ENCODE data around the gene MCRIP1.
"Not testable (repeated sequence)": the region's sequence is repeated elsewhere in the genome, so short reads cannot be mapped to it uniquely, and the experiment has no call there.

The MCRIP1 gene

DNA sequence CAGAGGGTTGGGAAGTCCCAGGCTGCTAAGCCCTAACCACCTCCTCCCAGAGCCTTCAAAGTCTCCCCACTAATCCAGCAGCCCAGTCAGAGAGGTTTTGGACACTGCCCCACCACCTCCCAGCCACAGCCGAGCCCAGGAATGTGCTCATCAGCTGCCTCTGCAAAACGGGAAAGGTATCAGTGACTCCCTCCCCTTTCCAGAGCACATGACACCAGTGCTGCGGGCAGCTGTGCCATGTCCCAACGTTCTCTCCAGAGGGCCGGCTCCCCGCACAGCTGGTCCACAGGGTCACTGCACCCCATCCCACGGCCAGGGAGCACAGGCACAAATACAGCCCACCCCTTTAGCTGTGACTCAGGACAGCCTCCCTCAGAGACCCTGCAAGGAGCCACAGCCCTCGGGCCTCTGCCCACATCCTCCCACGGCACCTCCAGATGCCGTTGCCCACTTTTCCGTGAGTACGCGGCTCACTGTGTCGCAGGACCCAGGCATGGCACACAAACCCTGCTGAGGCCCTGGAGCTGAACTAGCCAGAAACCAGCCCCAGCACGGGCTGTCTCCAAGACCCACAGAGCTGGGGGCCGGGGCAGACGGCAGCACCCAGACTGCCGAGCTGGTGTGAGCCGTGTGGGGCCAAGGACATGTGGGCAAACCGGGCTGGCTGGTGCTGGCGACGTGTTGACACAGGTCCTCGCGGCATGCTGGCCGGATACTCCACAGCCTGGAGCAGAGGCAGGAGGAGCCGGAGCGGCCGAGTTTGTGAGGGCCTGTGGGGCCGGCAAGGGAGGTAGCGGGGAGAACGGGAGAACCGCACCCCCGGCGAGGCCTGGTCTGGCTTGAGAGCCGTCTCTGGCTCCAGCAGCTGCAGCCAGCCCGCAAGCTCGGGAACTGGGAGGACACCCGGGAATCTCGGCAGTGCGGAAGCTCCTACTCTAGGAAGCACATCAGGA lies 8.0 kb upstream of the MCRIP1 start:
- no peak for DNase-seq

DNA sequence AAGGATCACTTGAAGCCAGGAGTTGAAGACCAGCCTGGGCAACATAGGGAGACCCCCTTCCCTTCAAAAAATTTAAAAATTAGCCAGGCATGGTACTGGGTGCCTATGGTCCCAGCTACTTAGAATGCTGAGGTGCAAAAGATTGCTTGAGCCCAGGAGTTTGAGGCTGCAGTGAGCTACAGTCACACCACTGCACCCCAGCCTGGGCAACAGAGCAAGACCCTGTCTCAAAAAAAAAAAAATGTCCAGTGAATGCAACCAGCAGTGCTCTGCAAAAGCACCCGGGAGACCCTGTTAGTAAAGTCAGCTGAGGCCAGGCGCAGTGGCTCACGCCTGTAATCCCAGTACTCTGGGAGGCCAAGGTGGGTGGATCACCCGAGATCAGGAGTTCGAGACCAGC lies 7.0 kb upstream of the MCRIP1 start:
- not testable (repeated sequence) for DNase-seq

DNA sequence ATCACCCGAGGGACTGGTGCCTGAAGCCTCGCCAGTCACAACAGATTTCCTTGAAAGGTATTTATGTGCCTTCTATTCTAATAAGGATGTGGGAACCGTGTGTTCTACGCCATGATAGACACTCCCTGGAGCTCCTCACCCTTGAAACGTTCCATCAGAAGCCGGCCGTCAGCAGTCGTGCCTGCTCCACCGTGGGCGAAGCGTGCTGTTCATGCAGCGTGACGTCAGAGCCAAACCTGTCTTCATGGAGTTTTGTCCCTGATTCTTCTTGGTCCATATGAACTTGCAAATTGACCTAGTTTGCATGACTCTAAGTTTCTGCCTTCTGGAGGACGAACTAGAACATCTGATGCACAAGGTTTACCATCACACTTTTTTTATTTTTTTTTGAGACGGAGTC lies 6.2 kb upstream of the MCRIP1 start:
- no peak for DNase-seq

DNA sequence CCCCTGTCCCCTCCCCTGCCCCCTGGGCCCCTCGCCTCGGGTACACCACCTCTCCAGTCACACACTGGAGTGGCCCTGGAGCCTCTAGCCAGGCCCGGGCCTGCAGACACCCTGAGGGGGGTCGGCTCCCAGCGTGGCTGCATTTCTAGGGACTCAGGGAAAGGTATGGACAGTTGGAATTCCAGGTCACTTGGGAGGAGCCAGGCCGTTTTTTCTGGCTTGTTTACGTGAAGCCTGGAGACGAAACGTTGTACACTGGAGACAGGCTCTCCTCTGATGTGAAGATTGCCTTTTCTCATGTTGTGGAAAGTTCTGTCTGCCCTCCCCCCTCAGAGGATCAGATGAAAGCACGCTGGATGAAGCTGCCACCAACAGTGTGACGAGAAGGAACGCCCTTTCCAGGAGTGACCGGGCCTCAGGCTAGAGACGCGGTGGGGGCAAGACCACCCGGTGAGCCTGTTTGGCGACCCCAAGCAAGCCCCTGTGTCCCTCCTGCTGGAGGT lies 5.7 kb upstream of the MCRIP1 start:
- no peak for DNase-seq

DNA sequence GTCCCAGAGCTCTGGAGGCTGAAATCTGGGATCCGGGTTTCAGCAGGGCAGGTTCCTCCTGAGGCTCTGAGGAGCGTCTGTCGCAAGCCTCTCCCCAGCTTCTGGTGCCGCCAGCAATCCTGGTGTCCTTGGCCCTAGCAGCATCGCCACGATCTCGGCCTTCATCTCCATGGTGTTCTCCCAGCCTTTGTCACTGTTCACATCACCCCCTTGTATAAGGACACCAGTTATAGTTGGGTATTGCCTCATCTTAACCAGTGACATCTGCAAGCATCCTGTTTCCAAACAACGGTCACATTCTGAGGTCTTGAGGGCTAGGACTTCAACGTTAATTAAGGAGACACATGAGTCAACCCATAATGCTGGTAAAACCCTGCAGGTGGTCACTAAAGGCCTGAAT lies 4.5 kb upstream of the MCRIP1 start:
- no peak for DNase-seq

DNA sequence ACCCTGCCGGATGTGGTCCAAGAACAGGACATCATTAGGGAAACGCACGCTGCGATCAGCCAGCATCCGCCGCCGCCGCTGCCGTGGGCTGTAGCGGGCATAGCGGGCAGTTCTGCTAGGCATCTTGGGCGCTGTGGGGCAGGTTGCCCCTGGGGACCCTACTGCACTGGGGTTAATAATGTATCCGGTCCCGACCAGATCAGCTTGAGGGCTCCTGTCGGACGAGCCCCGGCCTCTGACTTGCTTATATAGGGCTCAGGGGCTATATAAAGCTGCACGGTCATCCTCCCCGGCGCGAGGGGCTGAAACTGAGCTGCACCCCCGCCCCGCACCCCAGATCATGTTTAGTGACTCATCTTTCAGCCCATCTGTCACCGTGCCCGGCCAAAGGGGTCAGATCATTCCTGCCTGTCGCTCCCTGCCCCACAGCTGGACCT lies 1.8 kb upstream of the MCRIP1 start, which contains the start of gene PPP1R27:
Gene PPP1R27 (minus strand): TSS at position 220 of the 437 bp plus-strand sequence. CDS start 97 bp downstream, at position 123.
- DNase-seq, result no peak

DNA sequence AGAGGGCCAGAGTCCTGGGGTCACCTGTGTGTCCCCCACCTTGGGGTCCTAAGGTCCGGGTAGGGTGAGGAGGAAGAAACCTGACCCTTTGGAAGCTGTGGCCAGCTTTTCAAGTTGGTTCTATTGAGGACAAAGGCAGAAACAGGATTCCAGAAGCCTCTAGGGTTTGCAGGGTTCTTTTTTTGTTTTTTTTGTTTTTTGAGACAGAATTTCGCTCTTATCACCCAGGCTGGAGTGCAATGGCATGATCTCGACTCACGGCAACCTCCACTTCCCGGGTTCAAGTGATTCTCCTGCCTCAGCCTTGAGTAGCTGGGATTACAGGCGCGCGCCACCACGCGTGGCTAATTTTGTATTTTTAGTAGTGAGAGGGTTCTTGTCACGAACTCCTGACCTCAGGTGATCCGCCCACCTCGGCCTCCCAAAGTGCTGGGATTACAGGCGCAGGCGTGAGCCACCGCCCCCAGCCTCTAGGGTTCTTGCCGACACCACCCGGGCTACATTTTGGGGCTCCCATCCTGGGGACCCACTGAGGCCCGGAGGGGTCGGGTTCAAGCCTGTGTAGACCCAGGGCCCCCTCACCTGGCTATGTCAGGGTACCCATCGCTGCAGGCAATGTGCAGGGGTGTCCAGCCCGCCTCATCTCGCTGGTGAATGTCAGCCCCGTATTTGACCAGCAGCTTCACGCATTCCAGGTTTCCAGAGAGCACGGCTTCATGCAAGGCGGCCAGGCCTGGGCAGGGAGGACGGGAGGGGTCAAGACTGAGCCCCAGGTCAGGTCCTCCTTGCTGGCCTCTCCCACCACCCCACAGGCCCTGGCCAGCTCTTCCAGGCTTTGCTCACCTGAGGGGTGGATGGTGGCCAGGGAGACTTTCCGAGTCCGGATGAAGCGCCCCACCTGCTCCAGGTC lies 1.1 kb upstream of the MCRIP1 start:
- DNase-seq, result no peak

DNA sequence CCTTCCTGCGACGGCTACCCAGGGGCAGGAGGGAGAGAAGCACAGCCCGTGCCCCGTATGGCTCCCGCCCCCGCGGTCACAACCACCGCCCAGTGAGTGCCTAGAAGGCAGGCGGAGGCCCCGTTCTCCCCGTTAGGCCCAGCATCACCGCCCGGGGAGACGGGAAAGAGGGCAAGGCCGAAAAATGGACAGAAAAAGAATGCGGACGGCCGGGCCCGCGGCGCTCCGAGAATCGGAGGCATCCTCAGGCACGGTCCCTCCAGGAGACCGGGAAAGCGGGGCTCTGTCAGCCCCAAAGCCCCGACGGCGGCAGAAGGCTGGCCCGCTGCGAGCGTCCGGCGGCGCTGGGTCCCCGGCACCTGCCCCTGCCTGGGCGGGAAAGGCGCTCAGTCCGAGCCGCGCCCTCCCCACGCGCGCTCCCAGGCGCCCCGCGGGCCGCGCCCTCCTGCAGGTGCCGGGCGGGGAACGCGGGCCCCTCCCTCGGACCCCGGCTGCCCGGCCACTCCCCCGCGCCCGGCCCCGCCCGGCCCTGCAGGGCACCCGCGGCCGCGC lies 407 bp downstream of the MCRIP1 start:
- DNase-seq, result peak; percentile 86

DNA sequence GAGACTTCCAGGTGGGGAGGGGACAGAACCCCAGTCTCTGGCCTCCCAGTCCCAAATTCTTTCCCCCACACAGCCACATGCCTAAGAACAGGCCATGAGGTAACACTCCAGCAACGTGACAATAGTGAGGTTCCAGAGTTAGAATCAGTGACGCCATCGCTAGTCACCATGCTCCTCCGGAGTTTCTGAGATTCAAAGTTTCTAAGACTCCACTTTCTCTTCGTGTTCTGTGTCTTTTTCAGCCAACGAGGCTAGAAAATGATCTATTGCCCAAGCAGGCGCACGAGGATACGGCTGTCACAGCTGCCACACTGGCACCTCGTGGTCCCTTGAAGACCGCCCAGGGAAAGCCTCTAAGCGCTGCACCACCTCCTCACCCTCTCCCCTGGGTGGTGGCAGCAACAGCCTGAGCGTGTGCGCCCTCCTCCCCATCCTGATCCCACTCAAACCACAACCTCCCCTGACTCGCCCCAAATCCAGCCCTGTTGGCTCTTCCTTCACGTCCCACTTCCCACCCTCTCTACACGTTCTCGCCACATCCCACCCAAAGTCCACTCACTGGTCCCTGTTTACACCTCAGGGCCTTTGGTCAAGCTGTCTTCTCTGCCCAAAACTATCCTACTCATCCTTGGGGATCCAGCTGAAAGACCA lies 1.0 kb downstream of the MCRIP1 start:
- peak; percentile 82 for DNase-seq

DNA sequence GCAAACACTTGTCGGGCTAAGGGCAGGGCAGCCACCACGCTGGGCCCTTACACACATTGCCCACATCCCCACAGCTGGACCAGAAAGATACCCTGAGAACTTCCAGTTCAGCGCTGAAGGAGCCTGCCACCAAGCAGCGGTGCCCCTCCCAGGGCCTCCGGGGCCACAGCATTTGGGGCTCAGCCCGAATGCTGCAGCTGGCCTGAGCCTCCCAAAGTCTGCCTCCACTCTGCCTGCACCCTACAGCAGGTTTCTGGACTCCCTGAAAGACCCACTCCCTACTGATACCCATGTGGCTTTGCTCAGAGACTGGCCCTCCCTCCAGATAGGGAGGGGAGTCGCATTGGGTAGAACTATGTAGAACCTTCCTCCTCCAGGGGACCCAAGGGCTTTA lies 1.5 kb downstream of the MCRIP1 start:
- peak; percentile 76 for DNase-seq

DNA sequence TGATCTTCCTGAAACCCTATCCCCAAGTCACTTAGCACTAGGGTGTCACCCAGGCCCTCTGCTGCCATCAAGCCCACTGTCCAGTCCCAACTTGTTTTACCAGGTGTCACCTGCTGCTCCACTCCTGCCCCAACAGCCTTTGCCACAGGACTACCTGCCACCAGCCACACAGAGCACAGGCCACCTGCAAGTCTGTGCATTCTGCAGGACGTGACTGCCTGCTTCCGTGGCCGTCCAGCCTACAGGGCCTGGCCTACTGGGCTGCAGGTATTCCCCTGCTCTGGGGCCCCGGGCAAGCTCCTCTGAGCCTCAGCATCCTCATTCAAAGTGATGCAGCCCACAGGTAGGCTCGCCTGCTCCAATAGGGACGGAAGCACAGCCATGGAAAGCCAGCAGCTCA lies 3.2 kb downstream of the MCRIP1 start:
- no peak for DNase-seq

DNA sequence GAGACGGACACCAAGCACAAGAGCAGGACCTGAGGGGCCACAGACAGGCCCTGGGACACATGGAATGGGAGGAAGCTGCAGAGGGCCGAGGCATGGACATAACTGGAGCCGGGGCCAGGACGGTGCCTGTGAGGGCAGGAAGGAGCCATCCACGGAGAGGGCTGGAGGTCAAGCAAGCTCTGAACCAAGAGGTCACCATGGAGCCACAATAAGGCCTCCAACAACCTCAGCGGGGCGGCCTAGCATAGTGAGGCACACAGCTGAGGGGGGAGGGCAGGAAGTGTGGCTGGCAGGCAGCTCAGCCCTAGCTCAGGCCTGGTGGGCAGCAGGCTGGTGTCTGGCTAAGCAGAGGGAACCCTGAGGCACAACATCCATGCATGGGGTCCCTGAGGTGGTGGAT lies 4.4 kb downstream of the MCRIP1 start:
- DNase-seq, result no peak

DNA sequence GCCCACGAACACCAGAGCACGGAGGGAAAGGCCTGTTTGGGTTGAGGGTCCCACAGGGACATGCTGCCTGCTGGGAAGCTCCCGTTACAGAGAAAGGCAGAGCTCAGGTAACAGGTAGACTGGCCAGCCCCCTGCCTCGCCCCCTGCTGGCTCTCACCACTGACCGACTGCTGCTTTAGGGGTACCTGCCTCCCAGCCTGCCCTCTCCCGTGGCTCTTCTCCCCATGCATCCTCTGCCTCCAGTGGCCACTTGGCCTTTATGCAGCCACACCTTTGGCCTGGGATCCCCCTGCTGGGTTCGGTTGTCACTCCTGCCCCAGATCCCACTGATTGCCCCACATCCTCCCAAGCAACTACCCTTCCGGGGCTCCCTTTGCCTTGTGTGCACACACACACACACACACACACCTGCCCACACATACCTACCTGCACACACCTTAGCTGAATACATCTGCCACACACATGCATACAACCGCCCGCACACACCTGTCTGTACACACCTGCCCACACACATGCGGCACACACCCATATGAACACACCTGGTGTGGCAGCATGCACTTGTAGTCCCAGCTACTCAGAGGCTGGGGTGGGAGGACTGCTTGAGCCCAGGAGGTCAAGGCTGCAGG lies 7.1 kb downstream of the MCRIP1 start:
- DNase-seq, result no peak

DNA sequence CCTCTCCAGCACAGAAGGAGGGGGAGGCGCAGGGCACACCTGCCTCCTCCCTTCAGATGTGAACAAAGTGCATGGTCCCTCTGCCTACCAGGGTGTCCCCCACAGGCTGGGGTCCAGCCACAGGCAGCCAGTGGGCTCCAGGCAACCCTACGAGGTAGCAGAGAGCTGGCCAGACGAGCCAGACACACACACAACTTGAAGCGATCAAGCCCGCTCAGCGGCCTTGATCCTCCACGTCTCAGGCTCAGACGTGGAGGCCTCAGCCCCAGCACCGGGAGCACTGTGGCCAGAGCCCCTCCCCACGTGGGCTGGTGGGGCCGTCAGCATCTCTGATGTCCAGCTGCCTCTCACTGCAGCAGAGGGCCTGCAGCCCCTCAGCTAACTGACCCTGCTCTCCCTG lies 8.5 kb downstream of the MCRIP1 start:
- DNase-seq, result no peak

DNA sequence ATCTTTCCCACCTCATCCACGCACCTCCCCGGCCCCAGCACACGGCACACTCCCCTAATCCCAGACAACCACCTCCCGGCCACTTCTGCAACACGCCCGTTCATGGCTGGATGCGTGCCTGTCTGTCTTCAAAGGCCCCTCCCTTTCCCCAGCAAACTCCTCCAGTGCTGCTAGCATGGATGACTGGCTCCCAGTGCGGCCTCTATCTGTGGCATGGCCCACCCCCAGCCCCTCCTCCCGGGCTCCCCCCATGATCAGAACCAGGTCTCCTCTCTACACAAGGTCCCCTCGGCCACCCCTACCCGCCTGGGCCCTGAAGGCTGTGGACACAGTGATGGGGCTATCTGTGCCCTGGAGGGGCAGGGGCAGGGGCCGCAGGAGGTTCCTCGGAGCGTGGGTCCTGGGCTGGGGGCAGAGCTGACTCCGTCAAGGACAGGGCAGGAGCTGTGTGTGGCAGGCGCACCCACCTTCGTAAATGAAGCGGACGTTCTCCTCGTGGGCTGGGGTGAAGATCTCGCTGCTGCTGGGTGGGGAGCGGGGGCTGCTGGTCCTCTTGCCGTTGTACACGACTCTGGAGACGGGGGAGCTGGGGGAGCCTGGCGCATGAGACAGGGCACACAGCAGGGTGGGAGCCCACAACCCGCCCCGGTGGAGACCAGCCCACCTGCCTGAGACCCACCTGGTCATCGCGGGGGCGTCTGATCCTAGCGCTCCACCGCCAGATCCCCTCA lies 9.1 kb downstream of the MCRIP1 start:
- no peak for DNase-seq

DNA sequence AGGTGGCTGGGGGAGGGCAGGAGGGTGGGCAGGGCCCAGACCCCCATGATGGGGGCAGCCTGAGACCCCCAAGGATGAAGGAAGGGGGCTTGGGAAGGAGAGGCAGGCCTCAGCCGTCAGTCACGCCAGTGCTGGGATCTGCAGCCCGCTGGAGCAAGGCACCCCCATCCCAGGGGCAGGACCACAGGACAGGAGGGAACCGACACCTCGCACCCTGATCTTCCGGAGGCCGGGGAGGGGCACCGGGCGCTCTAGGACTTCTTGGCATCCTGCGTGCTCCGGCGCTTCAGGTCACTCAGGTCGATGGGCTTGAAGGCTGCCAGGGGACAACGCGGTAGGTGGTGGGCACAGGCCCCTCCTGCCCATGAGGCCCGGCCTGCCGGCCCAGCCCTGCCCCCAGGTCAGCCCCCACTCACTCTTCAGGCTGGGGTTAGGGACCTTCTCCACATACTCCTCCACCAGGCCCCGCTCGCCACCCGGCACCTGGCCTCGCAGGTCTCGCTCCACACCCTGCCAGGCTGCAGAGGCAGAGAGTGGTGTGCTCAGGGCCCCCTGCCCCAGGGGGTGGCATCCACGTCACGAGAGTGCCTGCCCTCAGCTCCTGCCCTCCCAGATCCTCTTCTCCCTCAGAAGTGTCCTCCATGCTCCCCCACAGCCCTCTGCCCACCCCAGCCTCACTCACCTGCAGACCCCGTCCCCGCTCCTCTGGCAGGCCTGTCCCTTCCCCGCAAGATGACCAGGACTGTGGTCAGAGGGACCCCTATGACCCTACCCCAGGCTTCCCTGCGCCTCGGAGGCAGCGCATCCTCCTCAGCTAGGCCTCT lies 9.9 kb downstream of the MCRIP1 start:
- no peak for DNase-seq

DNA sequence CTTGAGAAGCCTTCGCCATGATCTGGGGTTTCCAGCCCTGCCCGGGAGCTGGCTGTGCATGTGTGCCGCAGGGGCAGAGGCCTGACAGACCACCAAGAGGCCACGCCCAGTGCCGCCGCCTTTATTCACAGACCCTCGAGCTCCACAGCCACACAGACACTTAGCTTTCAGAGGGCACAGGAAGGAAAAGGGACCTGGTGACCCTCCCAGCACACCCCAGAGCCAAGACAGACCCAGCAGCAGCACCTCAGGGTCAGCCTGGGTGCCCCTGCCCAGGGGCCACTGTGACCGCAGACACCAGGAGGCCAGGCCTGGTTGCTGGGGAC lies 10.8 kb downstream of the MCRIP1 start:
- DNase-seq, result no peak

DNA sequence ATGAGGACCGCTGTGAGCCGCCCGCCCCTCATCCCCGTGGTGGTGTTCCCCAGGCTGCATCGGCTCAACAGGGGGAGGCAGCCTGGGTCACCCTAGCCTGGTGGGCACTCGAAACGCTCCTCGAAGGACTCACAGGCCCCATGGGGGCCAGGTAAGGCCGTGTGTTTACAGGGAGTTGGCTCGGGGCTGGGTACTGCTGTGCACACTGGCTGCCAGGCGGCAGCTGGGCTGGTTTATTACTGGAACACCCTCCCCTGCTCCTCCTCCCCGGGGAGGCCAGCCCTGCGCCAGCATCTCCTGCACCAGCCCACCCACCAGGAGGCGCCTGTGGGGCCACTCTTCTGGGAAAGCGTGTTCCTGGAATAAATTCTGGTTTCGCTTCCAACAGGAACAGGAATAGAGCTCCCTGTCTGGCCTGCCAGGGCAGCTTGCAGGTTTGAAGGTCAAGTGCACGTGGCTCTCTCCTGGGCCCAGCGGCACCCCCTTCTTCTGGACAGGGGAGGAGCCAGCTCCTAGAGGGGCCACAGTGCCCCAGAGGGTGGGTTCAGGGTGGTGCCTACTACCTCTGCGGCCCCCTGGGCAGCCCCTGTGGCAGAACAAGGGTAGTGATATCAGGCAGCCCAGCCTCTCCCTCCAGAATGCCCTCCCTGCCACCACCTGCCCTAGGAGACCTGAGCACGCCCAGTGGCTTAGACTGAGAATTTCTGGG lies 11.3 kb downstream of the MCRIP1 start:
- no peak for DNase-seq

DNA sequence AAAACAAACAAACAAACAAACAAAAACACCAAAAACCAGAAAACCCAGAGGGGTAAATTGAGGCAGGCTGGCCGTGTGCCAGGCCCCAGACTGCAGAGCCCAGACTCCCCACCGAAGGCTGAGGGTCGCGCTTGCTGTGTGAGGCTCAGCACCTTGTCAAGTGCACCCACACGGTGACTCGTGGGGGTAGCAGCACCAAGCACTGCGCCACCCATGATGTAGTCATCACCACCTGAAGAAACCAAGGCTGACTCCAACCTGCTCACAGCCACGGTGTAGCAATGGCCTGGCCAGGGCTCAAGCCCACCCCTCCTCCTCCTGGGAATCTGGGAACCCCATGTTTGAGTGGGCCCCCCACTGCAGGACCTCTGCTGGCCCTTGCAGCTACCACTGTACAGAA lies 11.9 kb downstream of the MCRIP1 start:
- no peak for DNase-seq

DNA sequence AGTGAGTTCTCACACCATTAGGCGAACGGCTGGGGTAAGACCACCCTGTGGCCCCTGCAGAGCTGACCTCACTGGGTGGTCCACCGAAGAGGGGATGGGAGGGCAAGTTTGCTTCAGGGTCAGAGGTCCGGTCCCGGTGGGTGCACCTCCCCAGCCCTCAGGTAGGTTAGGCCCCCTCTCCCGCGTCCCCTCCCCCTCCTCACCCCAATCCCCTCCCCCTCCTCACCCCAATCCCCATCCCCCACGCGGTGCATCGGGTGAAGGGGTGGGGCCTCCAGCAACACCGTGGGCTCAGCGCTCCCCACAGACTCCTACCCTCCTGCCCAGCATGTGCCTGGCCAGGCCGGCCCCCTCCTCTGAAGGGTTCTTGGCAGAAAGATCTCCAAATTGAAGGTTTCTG lies 13.4 kb downstream of the MCRIP1 start:
- DNase-seq, result no peak

All from activated CD8-positive, alpha-beta memory T cell treated with anti-CD3 and anti-CD28 coated beads for 24 hours (primary cell).